Kidney (tissue), 14 donors: ENCODE results near the gene SLC4A4. TPM values are rescaled to one million over a fixed set of nuclear protein-coding genes. Genes with fewer than 3 reads are reported as not detected.

Experiments used
- DNase-seq, 5 donors: peaks; one replicate each; pipeline ENCODE4 v3.0.0-alpha.2; 2013 to 2020
- FAIRE-seq: peaks from 2 replicates; lab custom pipeline; 2012; peaks lifted over from hg19 to GRCh38; lab: Jason Lieb, UNC
- H3K27ac ChIP-seq, 2 donors: one replicate each; pipeline ENCODE4 v1.7.0; 2013; ENCODE audit warnings: low read depth in 2 of 2, low read length in 2 of 2, inconsistent platforms in 1 of 2
- H3K27me3 ChIP-seq: one replicate; pipeline ENCODE4 v1.7.1; 2013; ENCODE audit warnings: low read length, inconsistent platforms; ENCODE audit not compliant: control insufficient read depth, insufficient read depth
- H3K36me3 ChIP-seq, 3 donors: one replicate each; pipeline versions ENCODE4 v1.7.0 to v1.7.1; 2013; ENCODE audit warnings: low read length in 3 of 3, control low read depth in 1 of 3, inconsistent platforms in 1 of 3; ENCODE audit not compliant: insufficient read depth in 3 of 3, control insufficient read depth in 2 of 3
- H3K4me1 ChIP-seq, 3 donors: one replicate each; pipeline versions ENCODE4 v1.7.0 to v1.7.1; 2013; ENCODE audit warnings: low read length in 3 of 3, inconsistent platforms in 1 of 3, low read depth in 1 of 3; ENCODE audit not compliant: control insufficient read depth in 2 of 3, insufficient read depth in 2 of 3
- H3K4me3 ChIP-seq, 3 donors: one replicate each; pipeline versions ENCODE4 v1.7.0 to v1.8.1; 2013; ENCODE audit warnings: low read length in 3 of 3, control low read depth in 1 of 3, inconsistent platforms in 1 of 3
- H3K9ac ChIP-seq, 3 donors: one replicate each; pipeline versions ENCODE4 v1.7.0 to v1.7.1; 2013; ENCODE audit warnings: low read length in 3 of 3, control low read depth in 1 of 3, inconsistent platforms in 1 of 3
- H3K9me3 ChIP-seq, 3 donors: one replicate each; pipeline versions ENCODE4 v1.7.0 to v1.7.1; 2013; ENCODE audit warnings: low read length in 3 of 3, control low read depth in 1 of 3, inconsistent platforms in 1 of 3; ENCODE audit not compliant: control insufficient read depth in 2 of 3, insufficient read depth in 1 of 3
- CTCF ChIP-seq: IDR thresholded peaks from 3 replicates; pipeline ENCODE4 v1.5.1; 2012; ENCODE audit warnings: mild to moderate bottlenecking, moderate library complexity, borderline replicate concordance; ENCODE audit not compliant: insufficient read depth; ENCODE audit errors: extremely low read depth
- intact Hi-C: fragments of 100-400 bp; cut with DNase I; formaldehyde crosslinking; loops from one replicate; pipeline ENCODE4 v1.11.1; 2022
- polyA plus RNA-seq: library from polyadenylated mRNA; stranded (reverse); fragments of 350-450 nt; fragmentation: Illumina TruSeq; extraction: RNeasy Lipid Tissue Mini Kit (QIAGEN cat#74804); gene quantifications from one replicate; pipeline ENCODE4 v1.2.3, GENCODE V29; 2014; ENCODE audit warnings: low read depth, low replicate concordance; ENCODE audit not compliant: insufficient read depth
- total RNA-seq: library from RNA; stranded (reverse); fragmentation: NEBNext Ultra II Directional; extraction: Animal tissue kit (Norgen Biotek cat#: 25700); gene quantifications from one replicate; pipeline ENCODE4 v1.2.1, GENCODE V29; 2021
- donor health status: control.
- donor health status: control.
- donor health status: control.
- donor health status: control.
- donor health status: control.
- donor health status: DM: yes; HTN: yes; CAD: no.
- donor health status: Normal renal cell carcinoma (clear cell type).

The SLC4A4 gene
- total and polyA plus RNA-seq, 2 donors from 2014 or later, result 37.1 to 56.5 TPM

- H3K9ac ChIP-seq, result no peak overlapping the region
- intact Hi-C loops, result no loop called here
- H3K4me1 ChIP-seq, result no peaks in the 10 kb centered on the region
- DNase-seq (no peak), FAIRE-seq (peak; percentile 30)
- no peak overlapping the region for H3K27ac ChIP-seq
- no peak for TF ChIP-seq CTCF
- H3K4me3 ChIP-seq, result no peak overlapping the region
- H3K36me3 ChIP-seq, result peaks cover 0 to 11% (median 0%) of the 10 kb centered on the region in 3 donors
- no peaks in the 10 kb centered on the region for H3K9me3 ChIP-seq
- no peaks in the 10 kb centered on the region for H3K27me3 ChIP-seq
Measured at GRCh38 chr4:71361476-71361875, 22.7 kb downstream of the SLC4A4 start.

- no peaks in the 10 kb centered on the region for H3K27me3 ChIP-seq
- no peak overlapping the region for H3K4me3 ChIP-seq
- no peak for TF ChIP-seq CTCF
- H3K27ac ChIP-seq, result no peak overlapping the region
- FAIRE-seq, result no peak
- H3K9ac ChIP-seq, result no peak overlapping the region
- no peaks in the 10 kb centered on the region for H3K4me1 ChIP-seq
- DNase-seq, result peak in 3 of 5 donors; percentile 23 to 63 (median 40)
- no peaks in the 10 kb centered on the region for H3K9me3 ChIP-seq
- intact Hi-C loops, result no loop called here
- H3K36me3 ChIP-seq, result peaks cover 0 to 14% (median 0%) of the 10 kb centered on the region in 3 donors
Measured at GRCh38 chr4:71366766-71367165, 27.9 kb downstream of the SLC4A4 start.

GRCh38 chr4:71367546-71367945 is 28.7 kb downstream of the SLC4A4 start:
- no peaks in the 10 kb centered on the region for H3K27me3 ChIP-seq
- no peaks in the 10 kb centered on the region for H3K9me3 ChIP-seq
- no peaks in the 10 kb centered on the region for H3K4me1 ChIP-seq
- DNase-seq, result no peak
- H3K27ac ChIP-seq, result no peak overlapping the region
- intact Hi-C loops, result no loop called here
- no peak for TF ChIP-seq CTCF
- no peak overlapping the region for H3K9ac ChIP-seq
- FAIRE-seq, result no peak
- H3K4me3 ChIP-seq, result no peak overlapping the region
- peaks cover 0 to 14% (median 0%) of the 10 kb centered on the region in 3 donors for H3K36me3 ChIP-seq

- Histone ChIP-seq H3K27ac (no peak overlapping the region), H3K36me3 (peaks cover 0 to 14% (median 3%) of the 10 kb centered on the region in 3 donors), H3K27me3 (no peaks in the 10 kb centered on the region), H3K9me3 (no peaks in the 10 kb centered on the region), H3K4me3 (no peak overlapping the region), H3K9ac (no peak overlapping the region), H3K4me1 (no peaks in the 10 kb centered on the region)
- no peak for FAIRE-seq
- no peak for TF ChIP-seq CTCF
- intact Hi-C loops, result no loop called here
- DNase-seq, result peak in 1 of 5 donors; percentile 53
Measured at GRCh38 chr4:71368906-71369305, 30.1 kb downstream of the SLC4A4 start.
